GOT3 (cell line): ENCODE measurements around the gene C11orf71.

ENCODE experiments used
- DNase-seq: peaks from one replicate; lab custom pipeline; 2025; ENCODE audit warnings: mixed read lengths; lab: John Stamatoyannopoulos, UW

C11orf71 gene

GRCh38 chr11:114399490-114400215 is 658 bp downstream of the C11orf71 start:
- no peak for DNase-seq

- DNase-seq = no peak
These were observed 1.9 kb downstream of the C11orf71 start for GRCh38 chr11:114398303-114398920.

GRCh38 chr11:114397349-114397982 is 2.8 kb downstream of the C11orf71 start:
- DNase-seq = no peak

- no peak for DNase-seq
These were observed 3.4 kb downstream of the C11orf71 start for GRCh38 chr11:114396916-114397315.

- DNase-seq = no peak
These were observed 4.6 kb downstream of the C11orf71 start for GRCh38 chr11:114395736-114396135.

GRCh38 chr11:114392735-114393667 is 7.3 kb downstream of the C11orf71 start:
- no peak for DNase-seq

- DNase-seq = no peak
These were observed 13.8 kb downstream of the C11orf71 start for GRCh38 chr11:114386545-114386944.

GRCh38 chr11:114386131-114386530 is 14.2 kb downstream of the C11orf71 start:
- DNase-seq = no peak

- DNase-seq = no peak
These were observed 15.8 kb downstream of the C11orf71 start for GRCh38 chr11:114384487-114384886.

GRCh38 chr11:114382509-114382908 is 17.8 kb downstream of the C11orf71 start:
- DNase-seq = no peak

GRCh38 chr11:114379394-114380069 is 20.8 kb downstream of the C11orf71 start:
- DNase-seq = no peak

GRCh38 chr11:114377612-114378267 is 22.6 kb downstream of the C11orf71 start:
- DNase-seq = no peak

GRCh38 chr11:114375052-114375451 is 25.3 kb downstream of the C11orf71 start:
- no peak for DNase-seq

- DNase-seq = no peak
These were observed 31.2 kb downstream of the C11orf71 start for GRCh38 chr11:114368918-114369680.

- DNase-seq = no peak
These were observed 32.9 kb downstream of the C11orf71 start for GRCh38 chr11:114367244-114367957.

- DNase-seq = no peak
These were observed 33.7 kb downstream of the C11orf71 start for GRCh38 chr11:114366331-114367243.

GRCh38 chr11:114362958-114363357 is 37.4 kb downstream of the C11orf71 start:
- DNase-seq = no peak

GRCh38 chr11:114362326-114362725 is 38.0 kb downstream of the C11orf71 start:
- no peak for DNase-seq
